ENCODE data around the gene GREM1.

GREM1 gene

DNA sequence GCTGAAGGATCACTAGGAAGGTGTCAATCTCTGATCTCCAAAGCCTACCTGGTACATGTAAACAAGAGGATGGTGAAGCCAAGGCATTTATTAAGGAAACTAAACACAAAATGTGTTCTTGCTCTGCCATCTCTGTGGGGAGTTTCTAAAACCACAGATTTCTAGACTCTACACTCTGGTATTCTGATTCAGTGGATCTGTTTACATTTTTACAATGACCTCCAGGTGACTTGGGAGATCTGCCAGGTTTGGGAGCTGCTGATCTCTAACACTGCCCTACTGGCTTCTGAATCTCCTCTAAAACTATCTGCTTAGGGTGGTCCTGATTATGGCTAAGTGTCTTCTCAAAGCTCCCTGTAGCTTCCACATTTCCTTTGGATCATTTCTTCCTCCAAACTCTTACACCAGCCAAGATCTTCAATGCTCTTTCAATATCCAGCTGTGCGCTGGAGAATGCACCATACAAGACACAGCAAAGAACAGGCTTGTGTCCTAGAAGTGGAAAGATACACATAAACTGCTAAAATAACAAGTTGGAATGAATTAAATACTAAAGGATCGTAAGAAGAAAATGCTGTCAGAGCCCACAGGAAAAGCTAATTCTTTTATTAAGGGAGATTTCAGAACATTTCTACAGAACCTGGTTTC lies 72.7 kb downstream of the GREM1 start:
- no peak for DNase-seq

DNA sequence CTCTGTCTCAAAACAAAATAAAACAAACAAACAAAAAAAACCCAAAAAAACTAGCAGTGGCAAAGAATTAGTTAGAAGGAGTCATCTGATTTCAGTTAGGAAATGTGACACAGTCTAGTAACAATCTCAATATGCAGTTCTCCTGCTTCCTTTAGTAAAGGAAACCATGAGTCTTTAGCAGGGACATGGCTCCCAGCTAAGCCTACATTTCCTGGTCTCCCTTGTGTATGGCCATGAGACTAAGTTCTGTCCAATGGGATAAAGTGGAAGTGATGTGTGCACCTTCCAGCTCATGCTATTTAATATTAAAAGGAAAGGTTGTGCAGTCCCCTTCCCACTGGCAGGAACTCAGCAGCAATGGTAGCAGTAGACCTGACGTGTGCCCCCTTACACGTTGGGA lies 74.6 kb downstream of the GREM1 start:
- DNase-seq: no peak
